Endodermal cell (in vitro differentiated cells): Measurements from ENCODE around the gene FBXL17. TPM values are rescaled to one million over a fixed set of nuclear protein-coding genes. Genes with fewer than 3 reads are reported as not detected.

ENCODE experiments used
- DNase-seq: peaks from one replicate; pipeline ENCODE4 v3.0.0-alpha.2; 2017
- H3K27ac ChIP-seq: 2 replicates; pipeline ENCODE4 v1.5.1; 2013; ENCODE audit warnings: mild to moderate bottlenecking, low read depth, low read length, moderate library complexity
- H3K27me3 ChIP-seq: 2 replicates; pipeline ENCODE4 v1.6.1; 2013; ENCODE audit warnings: mild to moderate bottlenecking, low read length, moderate library complexity; ENCODE audit not compliant: insufficient read depth, control insufficient read depth, poor library complexity, severe bottlenecking
- H3K36me3 ChIP-seq: 2 replicates; pipeline ENCODE4 v1.7.0; 2013; ENCODE audit warnings: mild to moderate bottlenecking, low read length, moderate library complexity; ENCODE audit not compliant: control insufficient read depth, insufficient read depth
- H3K4me1 ChIP-seq: one replicate; pipeline ENCODE4 v1.7.0; 2013; ENCODE audit warnings: low read length; ENCODE audit not compliant: control insufficient read depth, insufficient read depth
- H3K4me3 ChIP-seq: 2 replicates; pipeline ENCODE4 v1.5.1; 2013; ENCODE audit warnings: mild to moderate bottlenecking, low read length, moderate library complexity
- H3K9ac ChIP-seq: 2 replicates; pipeline ENCODE4 v1.6.1; 2013; ENCODE audit warnings: mild to moderate bottlenecking, low read length, moderate library complexity; ENCODE audit not compliant: poor library complexity, severe bottlenecking; ENCODE audit errors: extremely low read depth
- H3K9me3 ChIP-seq: 2 replicates; pipeline ENCODE4 v1.6.1; 2013; ENCODE audit warnings: mild to moderate bottlenecking, low read length, moderate library complexity; ENCODE audit not compliant: control insufficient read depth
- H3K27ac Mint-ChIP-seq: 2 replicates; pipeline ENCODE4 v1.8.0; 2020; ENCODE audit warnings: mixed read lengths
- H3K27me3 Mint-ChIP-seq: 2 replicates; pipeline ENCODE4 v1.8.0; 2021; ENCODE audit warnings: mild to moderate bottlenecking, mixed read lengths; ENCODE audit not compliant: insufficient read depth
- H3K36me3 Mint-ChIP-seq: 2 replicates; pipeline ENCODE4 v1.8.0; 2020; ENCODE audit warnings: low read depth, mixed read lengths
- H3K4me1 Mint-ChIP-seq: 2 replicates; pipeline ENCODE4 v1.8.0; 2020; ENCODE audit warnings: mixed read lengths
- H3K4me3 Mint-ChIP-seq: 2 replicates; pipeline ENCODE4 v1.8.0; 2020; ENCODE audit warnings: mild to moderate bottlenecking, moderate library complexity, mixed read lengths
- H3K9me3 Mint-ChIP-seq: 2 replicates; pipeline ENCODE4 v1.8.0; 2020; ENCODE audit warnings: mild to moderate bottlenecking, mixed read lengths
- CTCF ChIP-seq: fragments of 200-600 bp; sonication (generic); conservative IDR thresholded peaks from 2 replicates; pipeline ENCODE4 v1.5.0; 2021; ENCODE audit warnings: antibody characterized with exemption, mild to moderate bottlenecking
- WGBS, 2 experiments: methylation state at CpG; one replicate each; pipeline versions ENCODE4 v1.1.5 to v1.1.7; 2013; ENCODE audit warnings: missing lambda C conversion rate in 2 of 2, mixed read lengths in 1 of 2; ENCODE audit not compliant: insufficient coverage in 1 of 2, insufficient read length in 1 of 2; 5-methylcytosine and 5-hydroxymethylcytosine counted together
- total RNA-seq, 2 donors: library from RNA; stranded (reverse); fragmentation: NEBNext Ultra II Directional in 1 of 2; extraction: Animal tissue kit (Norgen Biotek cat#: 25700) in 1 of 2; gene quantifications; 2 replicates in 1 of 2; 3 replicates in 1 of 2; pipeline ENCODE4 v1.2.1, GENCODE V29; 2021

Gene FBXL17
- total RNA-seq, 2 donors from 2014 or later = 7.4 to 8.6 TPM

GRCh38 chr5:108280960-108281569 is 100.8 kb downstream of the FBXL17 start:
- H3K9me3 Mint-ChIP-seq = no peaks in the 10 kb centered on the region

GRCh38 chr5:108280248-108280647 is 101.7 kb downstream of the FBXL17 start:
- H3K4me3 Mint-ChIP-seq = no peak overlapping the region
- H3K36me3 Mint-ChIP-seq = no peaks in the 10 kb centered on the region
- H3K9me3 Mint-ChIP-seq = no peaks in the 10 kb centered on the region
- no peak overlapping the region for H3K27ac ChIP-seq
- TF ChIP-seq CTCF = no peak
- H3K4me3 ChIP-seq = no peak overlapping the region
- H3K27me3 ChIP-seq = no peaks in the 10 kb centered on the region
- no peak overlapping the region for H3K9ac ChIP-seq
- H3K27ac Mint-ChIP-seq = no peak overlapping the region
- H3K36me3 ChIP-seq = no peaks in the 10 kb centered on the region
- H3K4me1 Mint-ChIP-seq = peaks cover 14% of the 10 kb centered on the region
- no peak for DNase-seq
- H3K27me3 Mint-ChIP-seq = no peaks in the 10 kb centered on the region
- peaks cover 2% of the 10 kb centered on the region for H3K4me1 ChIP-seq
- H3K9me3 ChIP-seq = no peaks in the 10 kb centered on the region

More at GRCh38 chr5:108280960-108281569, 100.8 kb downstream of the FBXL17 start:
- Mint-ChIP-seq H3K4me3 (no peak overlapping the region), H3K27me3 (no peaks in the 10 kb centered on the region), H3K36me3 (no peaks in the 10 kb centered on the region), H3K4me1 (peaks cover 13% of the 10 kb centered on the region), H3K27ac (no peak overlapping the region)
- Histone ChIP-seq H3K36me3 (no peaks in the 10 kb centered on the region), H3K9ac (no peak overlapping the region), H3K4me3 (no peak overlapping the region), H3K27ac (no peak overlapping the region), H3K27me3 (no peaks in the 10 kb centered on the region), H3K9me3 (no peaks in the 10 kb centered on the region), H3K4me1 (peaks cover 2% of the 10 kb centered on the region)
- TF ChIP-seq CTCF = no peak
- DNase-seq = no peak

DNA sequence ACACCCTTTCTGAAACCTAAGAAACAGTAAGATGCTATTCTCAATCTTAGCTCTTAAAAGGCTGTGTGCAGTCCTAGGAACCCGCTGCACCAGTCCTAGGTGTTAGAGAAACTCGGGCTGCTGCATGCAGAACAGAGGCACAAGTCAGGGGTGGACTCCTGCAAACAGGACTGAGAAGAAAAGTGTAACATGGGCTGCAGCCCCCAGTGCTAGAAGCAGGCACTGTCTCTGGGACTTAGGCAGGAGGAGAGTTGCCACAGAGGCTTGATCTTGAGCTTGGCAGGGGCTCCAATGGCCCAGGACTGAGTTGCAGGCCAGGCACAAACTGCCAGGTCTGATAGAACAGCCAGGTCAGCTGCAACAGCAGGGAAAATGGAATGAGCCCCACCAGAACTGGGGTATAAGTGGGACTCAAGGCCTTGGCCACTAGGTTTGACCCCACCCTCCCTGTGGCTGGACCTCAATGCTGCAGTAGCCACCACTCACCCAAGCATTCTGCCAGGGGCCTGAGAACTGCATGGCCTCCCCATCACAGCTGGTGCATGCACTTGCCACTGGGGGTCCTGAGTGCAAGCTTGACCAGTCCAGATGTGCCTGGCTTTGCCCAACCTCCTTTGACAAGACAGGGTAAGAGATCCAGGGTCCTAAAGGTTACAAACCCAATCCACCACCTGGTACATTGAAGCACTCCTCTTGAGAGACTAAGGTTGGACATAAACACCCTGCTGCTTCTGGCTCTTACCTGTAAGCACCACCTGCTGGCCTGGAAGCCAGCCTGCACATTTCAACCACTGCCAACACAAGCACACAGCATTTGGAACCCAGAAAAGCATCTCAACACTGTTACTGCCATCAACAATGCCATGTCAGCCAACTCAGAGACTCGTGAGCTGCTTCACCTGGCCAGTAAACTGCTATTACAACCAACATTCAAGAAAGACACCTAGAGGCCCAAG is 103.3 kb downstream of the FBXL17 start:
- peak; percentile 69 for TF ChIP-seq CTCF
- WGBS, 2 experiments = 83 to 91% methylated on average over 3 of the region's 3 CpGs
- Mint-ChIP-seq H3K4me1 (peaks cover 14% of the 10 kb centered on the region), H3K9me3 (peaks cover 7% of the 10 kb centered on the region), H3K4me3 (no peak overlapping the region), H3K27ac (no peak overlapping the region), H3K27me3 (no peaks in the 10 kb centered on the region), H3K36me3 (peaks cover 6% of the 10 kb centered on the region)
- Histone ChIP-seq H3K27ac (no peak overlapping the region), H3K9me3 (no peaks in the 10 kb centered on the region), H3K36me3 (no peaks in the 10 kb centered on the region), H3K27me3 (no peaks in the 10 kb centered on the region), H3K4me3 (no peak overlapping the region), H3K9ac (no peak overlapping the region), H3K4me1 (peaks cover 2% of the 10 kb centered on the region)
- peak; percentile 65 for DNase-seq
